Muscle layer of duodenum (tissue), 2 donors: ENCODE results near the gene PRKG1.

Experiments
- H3K27ac ChIP-seq: one replicate; pipeline ENCODE4 v1.7.0; 2013; ENCODE audit warnings: mild to moderate bottlenecking, low read length
- H3K27me3 ChIP-seq: one replicate; pipeline ENCODE4 v1.7.0; 2013; ENCODE audit warnings: low read depth, mild to moderate bottlenecking, control low read depth, low read length
- H3K36me3 ChIP-seq, 2 donors: one replicate each; pipeline ENCODE4 v1.7.0; 2013; ENCODE audit warnings: low read length in 2 of 2, control low read depth in 1 of 2, mild to moderate bottlenecking in 1 of 2; ENCODE audit not compliant: insufficient read depth in 2 of 2, control insufficient read depth in 1 of 2
- H3K4me1 ChIP-seq, 2 donors: one replicate each; pipeline ENCODE4 v1.7.0; 2013; ENCODE audit warnings: low read length in 2 of 2, mild to moderate bottlenecking in 2 of 2, control low read depth in 1 of 2, moderate library complexity in 1 of 2; ENCODE audit not compliant: insufficient read depth in 2 of 2, control insufficient read depth in 1 of 2
- H3K4me3 ChIP-seq, 2 donors: one replicate each; pipeline ENCODE4 v1.7.0; 2013; ENCODE audit warnings: low read length in 2 of 2, low read depth in 1 of 2, mild to moderate bottlenecking in 1 of 2
- H3K9me3 ChIP-seq, 2 donors: one replicate each; pipeline ENCODE4 v1.7.0; 2013; ENCODE audit warnings: low read length in 2 of 2, control low read depth in 1 of 2, mild to moderate bottlenecking in 1 of 2; ENCODE audit not compliant: control insufficient read depth in 1 of 2
- donor health status: healthy.

Gene PRKG1

DNA sequence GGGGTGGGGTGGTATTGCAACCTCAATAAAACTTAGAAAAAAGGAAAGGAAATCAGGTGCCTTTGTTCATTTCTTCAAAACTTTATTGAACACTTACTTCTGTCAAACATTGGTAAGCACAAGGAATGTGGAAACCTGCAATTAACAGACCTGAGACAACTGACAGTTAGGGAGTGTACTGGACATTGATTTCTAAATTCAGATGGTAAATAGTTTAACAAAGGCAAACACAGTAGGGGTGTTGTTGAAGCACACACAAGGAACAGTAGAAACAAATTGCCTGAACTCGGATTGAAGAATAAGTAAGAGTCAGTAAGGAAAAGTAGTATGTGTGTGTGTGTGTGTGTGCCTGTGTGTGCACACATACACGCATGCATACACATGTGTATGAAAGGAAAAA, 516.5 kb downstream of the PRKG1 start:
- H3K27me3 ChIP-seq = no peaks in the 10 kb centered on the region
- H3K4me1 ChIP-seq = no peaks in the 10 kb centered on the region
- no peak overlapping the region for H3K27ac ChIP-seq
- H3K4me3 ChIP-seq = no peak overlapping the region
- no peaks in the 10 kb centered on the region for H3K36me3 ChIP-seq
- H3K9me3 ChIP-seq = no peaks in the 10 kb centered on the region

DNA sequence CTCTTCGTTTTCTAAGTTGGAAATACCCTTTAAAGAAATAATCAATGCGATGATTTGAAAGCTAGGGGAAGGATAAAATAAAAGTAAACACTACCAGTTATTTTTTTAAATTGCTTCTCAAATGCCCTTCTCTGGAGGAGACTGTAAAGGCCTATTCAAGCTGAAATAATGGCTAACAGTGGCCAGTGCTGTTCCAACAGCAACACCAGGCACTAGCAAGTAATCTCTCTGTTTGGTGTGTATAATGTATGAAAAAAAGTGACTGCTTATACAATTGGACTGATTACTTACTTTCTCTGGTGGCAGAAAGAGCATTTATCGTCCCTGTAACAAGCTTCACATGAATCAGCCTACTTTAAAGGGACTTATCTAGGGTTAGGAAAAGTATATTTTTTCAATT, 522.4 kb downstream of the PRKG1 start:
- Histone ChIP-seq H3K4me1 (no peaks in the 10 kb centered on the region), H3K4me3 (no peak overlapping the region), H3K36me3 (no peaks in the 10 kb centered on the region), H3K9me3 (no peaks in the 10 kb centered on the region), H3K27me3 (no peaks in the 10 kb centered on the region), H3K27ac (no peak overlapping the region)

DNA sequence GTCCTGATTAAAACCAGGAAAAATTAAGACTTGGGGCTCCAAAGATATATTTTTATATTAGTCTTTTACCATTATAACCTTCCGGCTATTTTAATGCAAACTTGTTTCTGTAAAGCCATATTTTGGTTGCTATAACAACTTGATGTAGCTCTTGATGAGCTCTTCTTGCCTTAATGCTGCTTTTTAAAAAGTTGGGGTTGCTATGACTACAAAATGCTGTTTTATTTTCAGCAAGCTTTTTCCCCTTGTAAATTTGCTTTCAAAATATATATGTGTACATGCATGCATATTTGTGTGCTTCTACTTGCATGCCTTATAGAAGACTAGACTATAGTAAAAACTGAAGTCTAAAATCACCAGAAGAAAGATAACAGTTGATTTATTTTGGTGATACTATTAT, 525.4 kb downstream of the PRKG1 start:
- no peak overlapping the region for H3K27ac ChIP-seq
- no peak overlapping the region for H3K4me3 ChIP-seq
- no peaks in the 10 kb centered on the region for H3K36me3 ChIP-seq
- H3K27me3 ChIP-seq = no peaks in the 10 kb centered on the region
- H3K4me1 ChIP-seq = no peaks in the 10 kb centered on the region
- H3K9me3 ChIP-seq = no peaks in the 10 kb centered on the region

- no peaks in the 10 kb centered on the region for H3K27me3 ChIP-seq
- no peaks in the 10 kb centered on the region for H3K36me3 ChIP-seq
- H3K4me1 ChIP-seq = no peaks in the 10 kb centered on the region
- no peak overlapping the region for H3K27ac ChIP-seq
- H3K9me3 ChIP-seq = no peaks in the 10 kb centered on the region
- no peak overlapping the region for H3K4me3 ChIP-seq
Observed at GRCh38 chr10:51602326-51602725, 528.0 kb downstream of the PRKG1 start.

DNA sequence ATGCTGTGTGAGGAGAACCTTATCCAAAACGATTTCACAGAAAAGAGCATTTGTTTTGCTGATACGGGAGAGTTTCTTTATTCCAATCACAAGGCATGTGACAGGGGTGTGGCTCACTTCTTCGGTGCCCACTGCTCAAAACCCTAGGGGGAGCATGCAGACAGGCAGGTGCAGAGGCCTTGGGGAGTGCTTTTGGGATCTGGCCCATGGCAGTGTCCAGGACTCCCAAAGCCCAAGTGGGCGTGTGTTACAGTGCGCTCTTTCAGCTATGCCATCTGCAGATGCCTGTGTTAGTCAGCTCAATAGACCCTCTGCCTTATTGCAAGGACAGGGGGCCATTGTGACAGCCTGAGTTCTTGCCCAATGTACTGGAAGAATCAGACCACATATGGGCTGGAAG, 530.3 kb downstream of the PRKG1 start:
- Histone ChIP-seq H3K4me1 (no peaks in the 10 kb centered on the region), H3K36me3 (no peaks in the 10 kb centered on the region), H3K27ac (no peak overlapping the region), H3K4me3 (no peak overlapping the region), H3K9me3 (no peaks in the 10 kb centered on the region), H3K27me3 (no peaks in the 10 kb centered on the region)

DNA sequence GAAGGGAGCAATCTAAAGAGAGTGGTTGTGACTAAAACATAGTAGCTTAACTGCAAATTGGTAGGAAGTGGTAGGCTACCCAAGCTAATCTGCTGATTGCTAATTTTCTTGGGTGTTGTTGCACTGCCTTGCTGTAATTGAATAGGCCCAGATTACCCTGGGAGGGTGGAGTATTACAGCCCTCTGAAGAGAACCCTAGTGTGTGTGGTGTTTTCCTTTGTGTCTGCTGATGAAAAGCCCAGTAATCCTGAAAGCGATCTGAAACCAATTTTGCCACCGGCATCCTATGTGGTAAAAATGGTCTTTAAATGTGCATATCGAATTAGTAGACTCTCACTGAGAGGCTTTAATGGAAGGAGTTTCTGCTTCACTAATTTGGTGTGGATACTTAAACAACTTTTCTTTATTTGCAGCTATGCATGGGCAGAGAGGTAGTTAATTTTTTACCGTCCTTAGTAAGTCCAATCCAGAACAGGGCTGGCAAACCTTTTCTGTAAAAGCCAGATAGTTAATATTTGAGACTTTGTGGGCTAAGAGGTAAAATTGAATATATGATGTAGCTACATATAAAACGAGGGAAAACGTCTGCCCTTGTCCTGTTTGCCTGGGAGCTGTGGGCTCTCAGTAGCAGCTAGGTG, 532.7 kb downstream of the PRKG1 start:
- Histone ChIP-seq H3K27ac (no peak overlapping the region), H3K27me3 (no peaks in the 10 kb centered on the region), H3K4me3 (no peak overlapping the region)

DNA sequence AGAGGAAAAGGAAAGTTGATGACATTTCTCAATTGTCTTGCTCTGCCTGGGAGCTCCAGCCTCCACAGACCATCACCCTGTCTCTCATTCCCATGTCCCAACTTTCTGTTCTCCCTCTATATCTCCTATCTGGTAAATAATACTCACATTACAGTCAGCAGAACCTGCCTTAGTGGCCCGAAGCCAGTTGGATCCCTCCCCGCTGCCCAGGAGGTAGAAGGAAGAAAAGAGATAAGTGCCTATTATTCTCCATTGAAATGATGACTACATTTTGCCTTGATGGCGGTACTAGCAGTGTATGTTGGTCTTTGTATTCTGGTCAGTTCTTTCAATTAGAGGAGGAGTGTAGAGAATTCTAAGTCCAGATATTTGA, 533.2 kb downstream of the PRKG1 start:
- Histone ChIP-seq H3K27me3 (no peaks in the 10 kb centered on the region), H3K27ac (no peak overlapping the region), H3K4me1 (no peaks in the 10 kb centered on the region), H3K36me3 (no peaks in the 10 kb centered on the region), H3K9me3 (peaks cover 0 to 6% of the 10 kb centered on the region in 2 donors), H3K4me3 (no peak overlapping the region)

More for the DNA sequence above, 532.7 kb downstream of the PRKG1 start:
- H3K36me3 ChIP-seq = no peaks in the 10 kb centered on the region
- H3K9me3 ChIP-seq = peaks cover 0 to 4% of the 10 kb centered on the region in 2 donors
- no peaks in the 10 kb centered on the region for H3K4me1 ChIP-seq

- H3K36me3 ChIP-seq = no peaks in the 10 kb centered on the region
- H3K9me3 ChIP-seq = peaks cover 0 to 6% of the 10 kb centered on the region in 2 donors
- no peak overlapping the region for H3K4me3 ChIP-seq
- H3K27me3 ChIP-seq = no peaks in the 10 kb centered on the region
- H3K27ac ChIP-seq = no peak overlapping the region
- H3K4me1 ChIP-seq = no peaks in the 10 kb centered on the region
Observed at GRCh38 chr10:51608211-51608610, 533.9 kb downstream of the PRKG1 start.

GRCh38 chr10:51615764-51616298, 541.5 kb downstream of the PRKG1 start:
- H3K4me3 ChIP-seq = no peak overlapping the region
- H3K27me3 ChIP-seq = no peaks in the 10 kb centered on the region
- peaks cover 0 to 6% of the 10 kb centered on the region in 2 donors for H3K9me3 ChIP-seq
- H3K27ac ChIP-seq = no peak overlapping the region
- H3K36me3 ChIP-seq = no peaks in the 10 kb centered on the region
- no peaks in the 10 kb centered on the region for H3K4me1 ChIP-seq

GRCh38 chr10:51617576-51618235, 543.4 kb downstream of the PRKG1 start:
- no peaks in the 10 kb centered on the region for H3K4me1 ChIP-seq
- H3K27me3 ChIP-seq = no peaks in the 10 kb centered on the region
- H3K27ac ChIP-seq = no peak overlapping the region
- H3K9me3 ChIP-seq = no peaks in the 10 kb centered on the region
- H3K36me3 ChIP-seq = no peaks in the 10 kb centered on the region
- no peak overlapping the region for H3K4me3 ChIP-seq

GRCh38 chr10:51619365-51619764, 545.1 kb downstream of the PRKG1 start:
- no peak overlapping the region for H3K4me3 ChIP-seq
- no peaks in the 10 kb centered on the region for H3K4me1 ChIP-seq
- H3K9me3 ChIP-seq = no peaks in the 10 kb centered on the region
- no peaks in the 10 kb centered on the region for H3K36me3 ChIP-seq
- H3K27ac ChIP-seq = no peak overlapping the region
- no peaks in the 10 kb centered on the region for H3K27me3 ChIP-seq

GRCh38 chr10:51620131-51620530, 545.8 kb downstream of the PRKG1 start:
- no peaks in the 10 kb centered on the region for H3K4me1 ChIP-seq
- no peaks in the 10 kb centered on the region for H3K36me3 ChIP-seq
- no peak overlapping the region for H3K27ac ChIP-seq
- no peak overlapping the region for H3K4me3 ChIP-seq
- no peaks in the 10 kb centered on the region for H3K9me3 ChIP-seq
- no peaks in the 10 kb centered on the region for H3K27me3 ChIP-seq
